Nucleus accumbens (tissue), 56 donors: ENCODE data around the gene EGLN2.
A peak's percentile ranks its signal among the peaks of the same experiment; 100 is the strongest.
"Not testable (repeated sequence)": the region's sequence is repeated elsewhere in the genome, so short reads cannot be mapped to it uniquely, and the experiment has no call there.

Experiments
- DNase-seq, 56 donors: peaks; one replicate each; lab custom pipeline; 2025; lab: John Stamatoyannopoulos, UW

Gene EGLN2

DNA sequence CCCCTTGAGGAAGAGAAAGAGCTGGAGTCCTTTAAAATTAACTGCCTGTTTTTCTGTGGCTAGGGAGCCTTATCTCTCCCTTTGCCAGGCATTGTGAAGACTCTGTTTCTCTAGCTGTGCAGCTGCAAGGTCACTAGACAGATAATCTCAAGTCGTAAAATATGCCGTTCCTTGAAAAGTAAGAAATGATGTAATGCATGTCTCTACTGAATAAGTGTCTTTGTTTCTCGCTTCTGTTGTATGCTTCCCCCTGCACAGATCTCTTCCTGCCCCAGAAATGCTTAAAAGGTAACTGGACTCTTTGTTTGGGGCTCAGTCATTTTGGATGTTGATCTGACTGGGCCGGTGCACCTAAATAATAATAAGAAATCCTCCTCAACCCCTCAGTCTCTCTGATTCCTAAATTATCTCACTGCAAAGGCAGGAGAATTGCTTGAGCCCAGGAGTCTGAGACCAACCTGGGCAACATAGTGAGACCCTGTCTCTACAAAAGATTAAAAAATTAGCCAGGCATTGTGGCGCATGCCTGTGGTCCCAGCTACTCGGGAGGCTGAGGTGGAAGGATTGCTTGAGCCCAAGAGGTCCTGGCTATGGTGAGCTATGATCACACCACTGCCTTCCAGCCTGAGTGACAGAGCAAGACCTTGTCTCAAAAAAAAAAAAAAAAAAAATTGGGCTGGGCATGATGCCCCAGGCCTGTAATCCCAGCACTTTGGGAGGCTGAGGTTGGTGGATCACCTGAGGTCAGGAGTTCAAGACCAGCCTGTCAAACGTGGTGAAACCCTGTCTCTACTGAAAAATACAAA, 34.9 kb downstream of the EGLN2 start:
- DNase-seq, result not testable (repeated sequence)

DNA sequence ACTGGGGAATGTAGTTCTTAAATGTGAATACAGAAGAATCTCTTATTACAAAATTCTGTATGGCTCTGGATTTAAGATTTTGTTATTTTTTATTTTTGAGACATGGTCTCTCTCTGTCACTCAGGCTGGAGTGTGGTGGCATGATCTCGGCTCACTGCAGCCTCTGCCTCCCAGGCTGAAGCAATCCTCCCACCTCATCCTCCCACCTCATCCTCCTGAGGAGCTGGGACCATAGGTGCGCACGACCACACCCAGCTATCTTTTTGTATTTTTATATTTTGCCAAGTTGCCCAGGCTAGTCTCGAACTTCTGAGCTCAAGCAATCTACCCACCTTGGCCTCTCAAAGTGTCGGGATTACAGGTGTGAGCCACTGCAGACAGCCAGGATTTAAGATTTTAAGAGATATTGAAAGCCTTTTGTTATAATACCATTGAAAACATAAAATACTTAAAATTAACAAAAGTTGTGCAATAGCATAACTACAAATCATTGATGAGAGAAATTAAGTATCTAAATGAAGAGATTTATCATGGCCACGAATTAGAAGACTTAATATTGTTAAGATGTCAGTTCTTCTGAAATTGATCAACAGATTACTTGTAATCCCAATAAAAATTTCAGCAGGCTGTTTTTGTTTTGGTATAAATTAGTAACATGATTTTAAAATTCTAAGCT, 37.9 kb downstream of the EGLN2 start:
- DNase-seq, result no peak

DNA sequence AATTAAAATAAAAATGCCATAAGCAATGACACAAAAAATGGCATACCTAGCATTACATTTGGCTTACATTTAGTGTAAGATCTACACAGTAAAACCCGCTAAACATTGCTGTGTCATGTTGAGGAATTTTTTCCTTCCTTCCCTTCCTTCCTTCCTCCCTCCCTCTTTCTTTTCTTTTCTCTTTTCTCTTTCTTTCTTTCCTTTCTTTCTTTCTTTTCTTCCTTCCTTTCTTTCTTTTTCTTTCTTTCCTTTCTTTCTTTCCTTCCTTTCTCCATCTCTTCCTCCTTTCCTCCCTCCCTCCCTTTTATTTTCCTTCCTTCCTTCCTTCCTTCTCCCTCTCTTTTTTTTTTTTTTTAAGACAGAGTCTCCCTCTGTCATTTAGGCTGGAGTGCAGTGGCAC, 39.5 kb downstream of the EGLN2 start:
- DNase-seq, result not testable (repeated sequence)

DNA sequence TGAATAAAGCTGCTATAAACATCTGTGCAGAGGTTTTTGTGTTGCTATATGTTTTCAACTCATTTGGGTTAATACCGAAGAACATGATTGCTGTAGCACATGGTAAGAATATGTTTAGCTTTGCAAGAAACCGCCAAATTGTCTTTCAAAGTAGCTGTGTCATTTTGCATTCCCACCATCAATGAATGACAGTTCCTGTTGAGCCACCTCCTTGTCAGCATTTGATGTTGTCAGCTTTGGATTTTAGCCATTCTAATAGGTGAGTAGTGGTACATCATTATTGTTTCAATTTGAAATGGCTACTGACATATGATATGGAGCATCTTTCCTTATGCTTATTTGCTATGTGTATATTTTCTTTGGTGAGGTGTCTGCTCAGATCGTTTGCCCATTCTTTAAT, 43.0 kb downstream of the EGLN2 start:
- not testable (repeated sequence) for DNase-seq

DNA sequence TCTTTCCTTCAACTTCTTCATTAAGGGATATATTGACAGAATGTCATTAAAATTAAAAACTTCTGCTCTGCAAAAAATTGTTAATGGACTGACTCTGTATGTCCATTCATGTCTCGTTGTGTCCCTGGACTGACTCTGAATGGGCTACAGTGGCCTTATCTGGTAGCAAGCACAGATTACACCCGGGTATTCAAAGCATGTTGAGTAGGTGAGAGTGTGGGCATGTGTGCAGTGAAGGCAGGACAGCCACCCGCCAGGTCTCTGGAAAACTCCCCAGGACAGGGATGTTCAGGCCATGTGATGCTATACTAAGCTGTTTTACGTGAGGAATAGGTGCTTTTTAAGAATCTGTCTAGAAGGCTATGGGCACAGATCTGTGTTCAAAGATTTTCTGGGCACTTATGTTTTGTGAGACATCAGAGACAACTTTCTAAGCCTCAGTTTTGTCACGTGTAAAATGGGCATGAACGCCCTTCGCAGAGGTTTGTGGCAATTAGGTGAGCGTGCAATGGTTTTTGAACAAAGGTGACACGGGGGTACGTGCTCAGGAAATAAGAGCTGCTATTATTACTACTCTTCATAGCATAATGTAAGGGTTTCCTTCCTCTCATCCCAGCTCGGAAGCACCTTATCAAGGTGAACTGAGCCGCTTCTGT, 44.1 kb downstream of the EGLN2 start:
- not testable (repeated sequence) for DNase-seq

DNA sequence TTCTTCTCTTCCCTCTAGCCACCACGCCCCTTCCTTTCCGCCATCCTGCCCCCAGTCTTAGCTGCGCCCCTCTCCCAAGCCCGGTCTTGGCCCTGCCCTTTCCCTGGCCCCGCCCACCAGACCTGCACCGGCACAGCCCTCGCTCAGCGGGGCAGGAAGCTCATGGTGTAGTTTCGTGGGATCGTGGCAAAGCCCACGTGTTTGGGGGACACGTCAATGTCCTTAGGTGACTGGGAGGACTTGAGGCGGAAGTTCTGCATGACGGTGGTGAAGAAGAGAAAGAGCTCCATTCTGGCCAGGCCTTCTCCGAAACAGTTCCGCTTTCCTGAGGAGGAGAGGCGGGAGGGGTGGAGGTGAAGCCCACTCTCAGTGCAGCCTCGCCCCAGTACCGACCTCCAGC, 44.7 kb downstream of the EGLN2 start:
- peak in 1 of 56 donors; percentile 8 for DNase-seq

DNA sequence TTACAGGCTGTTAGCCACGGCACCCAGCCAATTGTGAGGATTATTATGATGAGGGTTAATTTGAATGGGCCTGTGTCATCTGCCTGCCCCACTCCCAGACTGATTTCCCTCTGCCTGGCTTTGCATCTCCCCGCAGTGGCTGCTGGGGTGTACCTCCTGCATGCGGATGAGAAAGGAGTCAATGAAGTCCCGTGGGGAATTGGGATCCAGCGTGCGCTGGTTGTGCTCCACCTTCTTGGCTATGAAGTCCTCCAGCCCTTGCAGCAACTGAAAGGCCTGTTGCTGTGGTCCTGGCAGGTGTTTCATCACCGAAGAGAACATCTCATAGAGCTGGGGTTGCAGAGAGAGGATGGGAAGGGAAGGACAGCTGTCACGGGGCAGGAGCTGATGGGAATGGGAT, 47.7 kb downstream of the EGLN2 start:
- not testable (repeated sequence) for DNase-seq

DNA sequence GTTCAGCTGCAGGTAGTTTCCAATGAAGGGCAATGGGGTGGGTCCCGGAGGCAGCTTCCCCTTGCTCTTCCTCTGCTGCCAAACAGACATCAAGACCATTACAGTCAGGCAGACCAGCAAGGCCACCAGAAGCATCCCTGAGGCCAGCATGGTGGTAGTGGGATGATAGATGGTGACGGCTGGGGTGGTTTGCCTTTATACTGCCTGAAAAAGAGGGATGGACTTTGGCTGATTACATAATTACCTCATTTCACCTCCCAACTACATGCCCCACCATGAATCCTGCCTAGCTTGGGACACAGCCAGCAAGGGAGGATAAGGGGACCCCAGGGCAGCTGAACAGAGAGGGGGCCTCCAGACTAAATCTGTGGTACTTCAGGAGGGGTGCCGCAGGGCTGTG, 51.3 kb downstream of the EGLN2 start, which contains the start of gene CYP2A6:
TSS of gene CYP2A6 (minus strand) at position 171 of the 400 bp plus-strand sequence. CDS start at position 150, 21 bp downstream.
- not testable (repeated sequence) for DNase-seq

DNA sequence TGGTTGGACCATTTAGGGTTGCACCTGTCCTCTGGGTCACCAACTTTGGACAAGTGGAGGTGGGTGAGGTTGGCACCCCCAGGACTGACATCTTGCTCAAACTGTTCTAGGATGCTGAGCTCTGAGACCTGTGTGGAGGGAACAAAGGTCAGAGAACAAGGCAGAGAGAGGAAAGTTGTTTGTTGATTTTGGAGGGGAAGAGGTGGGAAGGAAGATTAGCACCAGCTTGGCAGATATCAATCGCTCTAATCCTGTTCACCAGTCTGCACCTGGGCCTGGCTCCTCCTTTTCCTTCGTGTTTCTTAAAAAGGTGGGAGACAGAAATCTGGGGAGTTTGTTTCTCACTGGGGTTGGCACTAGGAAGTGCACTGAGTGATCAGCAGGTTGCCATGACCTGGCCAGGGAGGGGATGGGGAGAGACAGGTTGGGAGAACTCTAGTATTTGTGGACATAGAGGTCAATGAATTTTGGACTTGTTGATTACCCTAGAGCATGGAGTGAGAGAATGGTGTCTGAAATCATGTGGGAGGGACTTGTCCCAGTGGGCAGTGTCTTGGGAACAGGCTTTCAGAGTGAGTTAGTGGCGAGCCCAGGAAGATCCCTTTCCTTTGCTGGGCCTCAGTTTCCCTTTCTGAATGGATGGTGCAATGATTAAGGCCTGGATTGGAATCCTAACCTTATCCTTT, 53.6 kb downstream of the EGLN2 start:
- DNase-seq, result not testable (repeated sequence)
